ENCODE results near the gene MTR.

Gene MTR

GRCh38 chr1:236925386-236925785, 130.3 kb downstream of the MTR start:
- FAIRE-seq, result no peak
- DNase-seq (ENCODE audit: insufficient read length, low spot score), result no peak
- TF ChIP-seq CTCF (IDR thresholded peaks at IDR 0.05; ENCODE audit: insufficient read depth, missing control alignments), result no peak

- FAIRE-seq, result no peak
Measured at GRCh38 chr1:236930503-236930902, 135.4 kb downstream of the MTR start.

GRCh38 chr1:236938760-236939159, 143.7 kb downstream of the MTR start:
- FAIRE-seq (no peak), DNase-seq (ENCODE audit: insufficient read length, low spot score) (no peak)
- no peak for TF ChIP-seq CTCF (IDR thresholded peaks at IDR 0.05; ENCODE audit: insufficient read depth, missing control alignments)

More at GRCh38 chr1:236930503-236930902, 135.4 kb downstream of the MTR start:
- no peak for DNase-seq (ENCODE audit: insufficient read length, low spot score)
- no peak for TF ChIP-seq CTCF (IDR thresholded peaks at IDR 0.05; ENCODE audit: insufficient read depth, missing control alignments)

- TF ChIP-seq CTCF (IDR thresholded peaks at IDR 0.05; ENCODE audit: insufficient read depth, missing control alignments), result no peak
- no peak for DNase-seq (ENCODE audit: insufficient read length, low spot score)
- FAIRE-seq, result no peak
Measured at GRCh38 chr1:236942431-236942830, 147.3 kb downstream of the MTR start.

- FAIRE-seq (no peak), DNase-seq (ENCODE audit: insufficient read length, low spot score) (no peak)
- TF ChIP-seq CTCF (IDR thresholded peaks at IDR 0.05; ENCODE audit: insufficient read depth, missing control alignments), result no peak
Measured at GRCh38 chr1:236944556-236944955, 149.5 kb downstream of the MTR start.

GRCh38 chr1:236945002-236945401, 149.9 kb downstream of the MTR start:
- FAIRE-seq (no peak), DNase-seq (ENCODE audit: insufficient read length, low spot score) (no peak)
- no peak for TF ChIP-seq CTCF (IDR thresholded peaks at IDR 0.05; ENCODE audit: insufficient read depth, missing control alignments)

GRCh38 chr1:236947794-236948193, 152.7 kb downstream of the MTR start:
- no peak for TF ChIP-seq CTCF (IDR thresholded peaks at IDR 0.05; ENCODE audit: insufficient read depth, missing control alignments)
- DNase-seq (ENCODE audit: insufficient read length, low spot score) (no peak), FAIRE-seq (no peak)

Data from D721Med (cell line).